Stimulated activated naive CD4-positive, alpha-beta T cell treated with Interleukin-2 at 50 U/mL for 16 hours (primary cell): ENCODE data around the gene S100A2.
"Not testable (repeated sequence)": the region's sequence is repeated elsewhere in the genome, so short reads cannot be mapped to it uniquely, and the experiment has no call there.

Experiments used
- DNase-seq: peaks from one replicate; lab custom pipeline; 2025; lab: John Stamatoyannopoulos, UW

Gene S100A2

GRCh38 chr1:153532769-153533599 lies 32.7 kb downstream of the S100A2 start:
- DNase-seq: peak; percentile 70

- peak; percentile 26 for DNase-seq
These were observed 33.5 kb downstream of the S100A2 start for GRCh38 chr1:153532181-153532580.

- no peak for DNase-seq
These were observed 34.0 kb downstream of the S100A2 start for GRCh38 chr1:153531638-153532037.

- no peak for DNase-seq
These were observed 38.0 kb downstream of the S100A2 start for GRCh38 chr1:153527683-153528040.

- DNase-seq: no peak
These were observed 38.5 kb downstream of the S100A2 start for GRCh38 chr1:153527023-153527682.

GRCh38 chr1:153526132-153526543 lies 39.5 kb downstream of the S100A2 start:
- DNase-seq: no peak

GRCh38 chr1:153525088-153525728 lies 40.4 kb downstream of the S100A2 start:
- DNase-seq: no peak

- not testable (repeated sequence) for DNase-seq
These were observed 43.1 kb downstream of the S100A2 start for GRCh38 chr1:153522353-153523048.

- DNase-seq: not testable (repeated sequence)
These were observed 43.8 kb downstream of the S100A2 start for GRCh38 chr1:153521808-153522207.

- DNase-seq: no peak
These were observed 44.7 kb downstream of the S100A2 start for GRCh38 chr1:153520818-153521476.

GRCh38 chr1:153520137-153520691 lies 45.4 kb downstream of the S100A2 start:
- DNase-seq: not testable (repeated sequence)

GRCh38 chr1:153519242-153519641 lies 46.4 kb downstream of the S100A2 start:
- no peak for DNase-seq

- DNase-seq: no peak
These were observed 49.9 kb downstream of the S100A2 start for GRCh38 chr1:153515504-153516394.

- no peak for DNase-seq
These were observed 52.0 kb downstream of the S100A2 start for GRCh38 chr1:153513666-153514065.

- DNase-seq: no peak
These were observed 52.6 kb downstream of the S100A2 start for GRCh38 chr1:153513023-153513422.
